GF-D8 (cell line): Measurements from ENCODE around the gene FBXO30.

ENCODE experiments used
- DNase-seq: peaks from one replicate; lab custom pipeline; 2025; lab: John Stamatoyannopoulos, UW

FBXO30 gene

DNA sequence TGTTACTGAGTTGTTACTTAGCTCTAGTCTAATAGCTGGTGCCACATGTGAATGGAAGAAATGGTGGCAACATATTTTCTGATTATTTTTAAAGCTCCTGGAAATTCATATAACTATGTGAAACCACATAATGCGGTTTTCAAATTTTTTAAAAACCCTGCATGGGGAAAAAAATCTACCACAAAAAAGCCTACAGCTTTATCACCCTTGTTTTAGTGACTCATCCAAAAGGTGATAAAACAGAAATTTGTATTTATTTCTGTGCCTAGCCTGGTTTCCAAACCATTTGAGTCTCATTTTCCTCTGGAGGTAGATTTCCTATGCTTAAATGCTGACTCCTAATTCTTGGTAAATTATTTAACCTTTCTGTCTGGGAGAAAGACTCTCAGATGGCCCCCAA, 5.4 kb upstream of the FBXO30 start:
- DNase-seq = no peak

DNA sequence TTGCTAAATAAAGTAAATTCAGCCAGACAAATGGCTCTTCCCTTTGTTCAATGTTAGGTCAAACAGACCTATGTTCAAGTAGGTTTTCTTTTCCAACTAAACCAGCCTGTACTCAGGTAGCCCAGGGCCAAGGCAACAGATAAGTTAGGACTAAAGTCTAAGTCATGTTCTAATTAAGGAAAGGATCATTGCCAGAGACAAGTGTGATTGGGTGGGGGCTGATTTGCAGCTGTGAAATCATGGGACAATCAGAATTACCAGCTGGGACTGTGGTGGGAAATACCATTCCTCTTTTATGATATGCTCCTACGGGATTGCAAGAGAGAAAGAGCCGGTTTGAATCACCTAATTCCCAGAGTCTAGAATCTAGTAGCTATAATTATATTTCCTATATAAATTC, 4.2 kb upstream of the FBXO30 start:
- no peak for DNase-seq

DNA sequence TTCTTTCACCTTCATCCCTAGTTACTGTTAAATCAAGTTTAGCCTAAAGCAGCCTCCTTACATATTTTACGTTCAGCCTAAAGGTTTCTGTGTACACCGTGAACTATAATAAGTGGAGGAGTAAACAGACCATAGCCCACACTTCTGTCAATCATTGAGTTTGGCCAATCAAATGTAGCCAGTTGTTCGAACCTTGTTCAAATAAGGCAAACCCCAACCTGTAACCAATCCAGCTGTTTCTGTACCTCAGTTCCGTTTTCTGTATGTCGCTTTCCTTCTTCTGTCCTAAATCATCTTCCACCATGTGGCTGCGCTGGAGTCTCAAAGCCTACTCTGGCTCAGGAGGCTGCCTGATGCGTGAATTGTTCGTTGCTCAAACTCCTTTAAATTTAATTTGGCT, 1.8 kb upstream of the FBXO30 start:
- DNase-seq = no peak

DNA sequence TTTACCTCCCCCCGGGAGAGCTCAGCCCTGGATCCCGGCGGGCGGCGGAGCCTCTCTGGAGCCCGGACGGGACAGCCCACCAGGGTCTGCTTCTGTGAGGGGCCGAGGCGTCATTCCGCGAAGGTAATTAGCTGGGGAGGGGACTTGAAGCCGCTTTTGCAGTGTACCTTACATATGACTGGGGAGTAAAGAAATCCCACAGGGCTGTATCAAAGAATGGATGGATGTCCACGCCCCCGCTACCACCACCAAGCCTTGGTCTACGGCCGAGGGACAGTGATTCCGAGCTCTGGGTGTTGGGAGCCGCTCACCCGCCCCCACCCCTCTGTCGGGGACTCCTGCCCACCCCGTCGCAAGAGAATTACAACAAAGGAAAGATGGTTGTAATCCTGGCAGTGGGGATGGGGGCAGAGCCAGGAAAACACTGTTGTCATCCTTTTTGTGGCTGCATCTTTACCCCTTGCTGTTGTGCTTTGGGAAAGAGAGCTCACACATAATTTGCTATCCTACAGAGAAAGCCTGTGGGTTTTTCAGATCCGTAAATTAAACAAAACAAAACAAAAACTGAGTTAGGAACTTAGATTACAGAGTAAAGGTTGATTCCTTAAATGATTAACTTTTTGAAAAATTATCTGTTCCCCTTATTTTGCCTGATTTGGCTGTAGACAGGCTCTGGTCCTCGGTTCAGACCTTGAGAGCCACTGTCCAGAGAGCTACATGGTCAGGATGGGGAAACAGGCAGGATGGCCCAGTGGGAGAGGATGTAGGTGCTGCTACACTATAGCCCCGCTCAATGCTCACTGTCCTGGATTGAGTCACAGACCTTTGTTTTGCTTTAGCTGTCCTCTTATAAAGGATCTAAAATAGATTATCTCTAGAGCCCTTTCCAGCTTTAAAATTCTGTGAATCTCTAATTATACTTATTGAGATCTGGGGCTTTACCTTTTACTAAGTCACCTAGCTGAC, 997 bp upstream of the FBXO30 start:
- no peak for DNase-seq

DNA sequence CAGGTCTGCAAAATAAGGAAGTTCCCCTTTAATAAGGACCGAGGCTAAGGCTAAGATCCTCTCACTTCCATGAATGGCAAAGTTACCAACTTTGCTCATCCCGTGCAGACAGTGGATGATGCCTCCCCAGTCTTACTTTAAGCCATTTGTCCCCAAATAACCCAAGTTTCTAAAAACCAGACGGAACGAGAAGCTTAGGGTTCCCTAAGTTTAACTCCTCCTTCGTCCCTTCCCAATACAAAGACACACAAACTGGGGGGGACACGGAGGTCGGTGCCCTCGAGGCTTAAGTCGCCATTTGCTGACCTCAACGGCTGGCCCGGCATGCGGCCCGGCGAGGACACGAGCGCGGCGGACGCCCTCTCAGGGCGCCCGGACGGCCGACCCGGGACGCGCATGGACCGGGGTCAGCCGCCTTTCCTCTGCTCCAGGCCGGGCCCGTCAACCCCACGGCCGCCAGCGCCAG, 527 bp downstream of the FBXO30 start:
- DNase-seq = peak; percentile 52

DNA sequence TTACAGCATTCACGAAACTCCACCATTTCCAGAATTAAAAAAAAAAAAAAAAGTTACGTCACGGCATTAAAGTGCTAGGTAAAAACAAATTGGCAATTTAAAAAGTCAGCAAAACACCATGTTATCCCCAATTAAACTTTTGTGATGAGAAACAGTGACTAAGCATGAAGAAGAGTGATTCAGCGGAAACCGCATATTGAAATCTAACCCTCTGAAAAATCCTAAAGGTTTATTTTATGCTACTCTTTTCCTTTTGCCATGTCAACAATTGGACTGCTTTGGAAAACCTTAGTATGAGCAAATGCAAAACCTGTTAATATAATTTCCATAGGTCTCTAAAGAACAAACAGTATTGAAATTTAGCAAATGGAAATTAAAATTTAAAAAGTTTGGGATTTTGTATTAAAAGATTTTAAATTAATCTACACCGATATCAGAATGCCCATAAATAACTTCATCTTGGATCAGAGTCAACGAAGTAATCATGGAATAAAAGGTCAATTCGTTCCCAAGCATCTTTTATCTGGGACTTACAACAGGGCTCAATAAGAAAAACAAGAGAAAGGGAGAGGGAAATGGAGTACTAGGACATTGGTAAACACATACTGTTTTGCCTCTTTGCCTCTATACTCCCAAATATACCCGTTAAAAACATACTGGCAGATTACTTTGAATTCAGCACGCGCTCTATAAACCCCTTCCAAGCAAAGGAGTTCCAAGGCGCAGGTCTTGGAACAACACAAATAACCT, 1.1 kb downstream of the FBXO30 start:
- DNase-seq = peak; percentile 29

DNA sequence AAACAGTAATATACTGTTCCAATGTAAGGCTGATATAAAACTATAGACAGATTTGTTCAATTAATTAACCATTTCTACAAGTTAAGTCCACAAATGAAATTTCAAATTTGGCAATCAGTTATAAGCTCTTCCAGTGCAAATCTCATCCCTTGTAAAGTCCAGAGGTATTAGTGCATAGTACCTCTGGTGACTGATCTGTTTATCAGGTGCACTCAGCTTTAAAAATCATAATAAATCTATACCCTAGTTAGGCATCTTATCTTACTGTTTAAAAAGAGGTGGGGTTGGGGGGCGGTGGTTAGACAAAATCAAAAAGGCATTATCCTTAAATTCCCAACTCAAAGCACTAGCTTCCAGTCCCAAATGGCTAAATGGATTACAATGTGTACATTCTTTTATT, 2.9 kb downstream of the FBXO30 start:
- DNase-seq = no peak

DNA sequence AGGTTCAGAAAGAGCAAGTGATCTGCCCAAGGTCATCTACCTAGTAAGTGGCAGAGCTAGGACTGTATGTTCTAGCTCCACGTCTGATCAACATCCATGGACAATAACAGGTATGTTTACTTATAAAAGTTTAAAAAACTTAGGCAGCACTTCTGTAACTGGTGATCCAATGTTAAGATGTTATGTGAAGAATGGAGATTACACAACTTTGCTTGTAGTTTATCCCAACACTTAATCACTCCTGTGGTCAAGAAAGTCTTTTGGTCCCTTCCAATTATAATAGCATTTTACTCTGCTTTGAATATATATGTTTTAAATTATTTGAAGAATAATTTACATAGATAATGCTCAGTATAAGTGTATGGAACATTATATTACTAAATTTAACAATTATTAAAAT, 4.8 kb downstream of the FBXO30 start:
- DNase-seq = no peak

DNA sequence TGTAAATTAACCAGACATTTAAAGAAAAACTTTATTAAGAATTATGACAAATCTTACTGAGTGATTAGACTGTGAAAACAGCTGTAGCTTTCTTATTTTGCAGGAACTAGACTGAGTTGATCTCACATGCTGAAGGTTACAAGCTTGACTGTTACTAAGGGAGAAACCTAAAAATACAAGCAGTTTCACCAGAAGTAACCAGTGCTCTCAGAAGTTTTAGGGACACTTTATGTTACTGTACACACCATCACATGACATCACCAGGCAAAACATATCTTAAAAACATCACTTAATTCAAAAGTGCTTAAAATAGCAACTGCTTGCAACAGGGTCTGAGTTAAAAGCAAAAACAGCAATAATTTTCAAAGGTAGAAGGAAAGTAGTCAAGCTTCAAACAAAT, 5.4 kb downstream of the FBXO30 start:
- DNase-seq = no peak

DNA sequence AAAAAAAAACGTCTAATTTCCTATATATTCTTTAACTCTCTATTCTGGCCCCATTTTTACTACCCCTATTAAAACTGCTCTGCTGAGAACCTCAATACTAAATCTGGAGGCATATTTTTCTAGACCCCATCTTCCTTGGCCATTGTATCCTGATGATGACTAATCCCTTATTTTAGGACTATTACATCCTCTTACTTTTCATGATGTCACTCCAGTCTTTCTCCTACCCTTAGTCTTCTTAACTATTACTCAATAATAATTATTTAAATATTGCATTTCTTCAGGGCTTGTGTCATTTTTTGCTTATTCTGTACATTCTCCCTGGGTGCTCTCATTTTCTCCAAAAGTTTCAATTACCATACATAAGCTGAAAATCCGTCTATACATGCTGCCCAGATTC, 6.4 kb downstream of the FBXO30 start:
- no peak for DNase-seq

DNA sequence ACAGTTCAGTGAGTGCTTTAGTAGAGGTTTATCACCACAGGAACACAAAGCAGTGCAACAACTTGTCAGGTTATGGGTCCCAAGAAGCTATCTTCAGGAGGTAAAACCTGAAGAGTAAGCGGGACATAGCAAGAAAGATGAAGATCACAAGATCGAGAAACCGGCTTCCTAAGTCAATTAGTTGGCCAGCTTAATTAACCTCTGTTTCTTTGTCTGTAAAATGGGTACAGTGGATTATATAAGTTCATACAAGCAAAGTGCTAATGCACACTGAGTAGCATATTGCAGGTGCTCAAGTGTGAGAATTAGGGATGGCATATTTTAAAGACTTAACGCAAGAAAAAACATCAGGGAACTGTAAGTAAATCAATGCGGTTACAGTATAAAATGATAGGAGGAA, 12.5 kb downstream of the FBXO30 start:
- DNase-seq = no peak

DNA sequence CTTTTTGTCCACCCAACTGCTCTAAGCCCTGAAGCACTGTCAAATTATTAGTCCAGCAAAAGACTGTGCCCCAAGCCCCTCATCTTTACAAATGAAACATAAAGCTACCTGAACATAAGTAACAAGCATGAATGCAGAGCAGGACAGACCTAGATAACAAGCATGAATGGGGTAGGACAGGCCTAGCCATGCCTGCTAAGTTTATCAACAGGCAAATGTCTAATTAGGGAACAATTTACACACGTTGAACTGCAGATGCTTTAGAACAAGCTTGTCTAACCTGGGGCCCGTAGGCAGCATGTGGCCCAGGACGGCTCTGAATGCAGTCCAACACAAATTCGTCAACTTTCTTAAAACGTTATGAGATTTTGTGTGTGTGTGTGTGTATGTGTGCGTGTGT, 13.6 kb downstream of the FBXO30 start:
- DNase-seq = no peak

DNA sequence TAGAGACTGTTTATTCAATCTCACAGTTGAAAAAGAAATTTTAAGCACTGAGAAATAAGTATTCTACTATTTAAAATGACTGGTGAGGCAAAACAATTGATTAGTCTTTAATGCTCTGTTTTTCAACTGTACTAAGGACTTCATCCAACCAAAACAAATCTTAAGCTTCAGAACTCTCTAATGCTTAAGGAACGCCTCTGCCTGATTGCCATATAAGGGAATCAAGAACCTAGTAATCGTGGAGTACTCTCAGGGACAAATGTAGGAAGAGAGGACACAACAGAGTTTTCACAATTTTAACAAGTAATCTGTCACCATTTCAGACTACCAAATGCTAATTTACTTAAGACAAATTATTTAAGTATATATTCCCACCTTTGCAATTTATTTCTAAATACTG, 16.1 kb downstream of the FBXO30 start:
- no peak for DNase-seq

DNA sequence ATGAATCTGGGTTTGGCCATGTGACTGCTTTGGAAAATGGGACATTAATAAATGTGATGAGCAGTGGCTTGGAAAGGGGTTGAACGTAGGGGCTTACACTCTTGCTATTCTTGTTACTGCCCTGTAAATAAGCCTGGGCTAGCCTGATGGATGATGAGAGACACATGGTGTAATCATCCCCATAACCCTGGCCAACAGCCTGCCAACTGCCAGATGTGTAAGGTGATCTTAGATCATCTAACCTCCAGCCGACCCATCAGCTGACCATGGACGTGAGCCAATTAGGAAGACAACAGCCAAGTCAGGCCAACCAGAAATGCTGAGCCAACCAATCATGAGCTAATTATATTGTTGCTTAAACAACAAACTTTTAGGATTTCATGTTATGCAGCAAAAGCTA, 25.2 kb downstream of the FBXO30 start:
- DNase-seq = no peak

DNA sequence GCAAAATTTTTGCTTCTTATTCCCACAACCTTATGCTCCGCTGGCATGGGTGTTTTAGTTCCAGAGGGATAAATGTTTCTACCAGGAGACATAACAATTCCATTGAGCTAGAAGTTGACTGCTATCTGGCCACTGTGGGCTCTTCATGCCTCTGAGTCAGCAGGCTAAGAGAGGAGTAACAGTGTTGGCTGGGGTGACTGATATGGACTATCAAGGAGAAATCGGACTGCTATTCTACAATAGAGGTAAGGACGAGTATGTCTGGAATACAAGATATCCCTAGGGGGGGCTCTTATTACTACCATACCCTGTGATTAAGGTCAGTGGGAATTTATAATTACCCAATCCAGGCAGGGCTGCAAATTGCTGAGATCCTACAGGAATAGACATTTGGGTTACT, 26.9 kb downstream of the FBXO30 start:
- DNase-seq = no peak

DNA sequence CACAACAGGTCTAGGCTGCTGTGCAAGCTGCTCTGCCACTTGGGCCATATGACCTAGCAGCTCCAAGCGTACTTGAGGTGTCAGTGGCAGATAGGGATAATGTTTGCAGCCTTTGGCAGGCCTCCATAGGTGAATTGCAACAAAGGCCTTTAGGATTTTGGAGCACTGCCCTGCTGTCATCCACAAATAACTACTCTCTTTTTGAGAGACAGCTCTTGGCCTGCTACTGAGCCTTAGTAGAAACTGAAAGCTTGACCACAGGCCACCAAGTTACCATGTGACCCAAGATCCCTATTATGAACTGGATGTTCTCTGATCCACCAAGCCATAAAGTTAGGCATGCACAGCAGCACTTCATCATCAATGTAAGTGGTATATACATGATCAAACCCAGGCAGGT, 29.9 kb downstream of the FBXO30 start:
- DNase-seq = no peak

DNA sequence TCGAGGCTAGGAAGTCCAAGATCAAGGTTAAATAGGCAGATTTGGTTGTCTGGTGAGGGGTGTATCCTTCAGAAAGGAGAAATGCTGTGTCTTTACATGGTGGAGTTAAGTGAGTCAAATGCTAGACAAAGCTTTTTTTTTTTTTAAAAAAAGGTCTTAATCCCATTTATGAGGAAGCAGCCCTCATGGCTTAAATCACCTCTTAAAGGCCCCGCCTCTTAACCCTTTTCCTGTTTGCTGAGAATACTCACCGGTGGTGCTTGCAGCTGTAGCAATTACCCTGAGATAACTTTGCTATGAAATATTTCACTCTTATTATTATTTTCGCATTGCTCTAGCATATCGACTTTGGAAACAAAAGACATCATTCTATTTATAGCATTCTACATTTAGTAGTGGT, 30.8 kb downstream of the FBXO30 start:
- no peak for DNase-seq

DNA sequence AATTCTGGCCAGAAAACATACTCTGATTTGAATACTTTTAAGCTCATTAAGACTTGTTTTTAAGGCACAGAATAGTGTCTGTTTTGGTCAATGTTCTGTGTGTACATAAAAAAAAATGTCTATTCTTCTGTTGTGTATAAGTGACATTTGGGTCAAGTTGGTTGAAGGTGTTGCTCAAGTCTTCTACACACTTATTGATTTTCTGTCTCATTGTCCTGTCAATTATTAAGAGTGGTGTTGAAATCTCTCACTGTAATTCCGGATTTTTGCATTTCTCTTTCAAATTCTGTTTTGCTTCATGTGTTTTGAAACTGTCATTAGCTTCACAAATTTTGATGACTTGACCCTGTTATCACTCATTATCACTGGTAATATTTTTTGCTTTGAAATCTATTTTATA, 41.7 kb downstream of the FBXO30 start:
- DNase-seq = no peak

DNA sequence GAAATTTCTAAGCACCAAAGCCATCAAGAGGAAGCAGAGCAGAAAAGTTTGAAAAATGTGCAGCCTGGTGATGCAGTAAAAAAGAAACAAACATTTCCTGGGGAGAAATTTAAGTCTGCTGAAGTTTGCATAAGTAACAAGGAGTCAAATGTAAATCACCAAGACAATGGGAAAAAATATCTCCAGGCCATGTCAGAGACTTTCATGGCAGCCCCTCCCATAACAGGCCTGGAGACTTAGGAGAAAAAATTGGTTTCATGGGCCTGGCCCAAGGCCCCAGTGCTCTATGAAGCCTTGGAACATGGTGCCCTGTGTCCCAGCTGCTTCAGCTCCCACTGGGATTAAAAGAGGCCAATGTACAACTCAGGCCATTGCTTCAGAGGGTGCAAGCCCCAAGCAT, 49.1 kb downstream of the FBXO30 start:
- DNase-seq = no peak

DNA sequence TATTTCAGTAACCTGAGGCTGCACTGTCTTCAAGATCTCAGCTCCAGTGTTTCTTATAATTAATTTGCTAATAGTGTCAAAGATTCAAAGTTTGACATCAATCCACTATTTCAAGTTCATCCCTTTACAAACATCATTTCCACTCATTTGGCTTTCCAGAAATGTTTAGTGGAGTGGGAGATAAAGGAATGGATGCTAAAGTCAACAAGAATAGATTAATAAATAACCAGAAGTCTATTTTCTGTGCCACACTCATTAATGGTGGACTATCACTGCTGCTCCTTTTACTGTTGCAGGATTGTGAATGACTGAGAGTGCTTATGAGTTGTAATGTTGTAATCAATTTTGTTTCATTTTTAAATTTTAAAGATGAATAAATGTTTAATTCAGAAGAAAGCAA, 50.9 kb downstream of the FBXO30 start:
- DNase-seq = no peak

DNA sequence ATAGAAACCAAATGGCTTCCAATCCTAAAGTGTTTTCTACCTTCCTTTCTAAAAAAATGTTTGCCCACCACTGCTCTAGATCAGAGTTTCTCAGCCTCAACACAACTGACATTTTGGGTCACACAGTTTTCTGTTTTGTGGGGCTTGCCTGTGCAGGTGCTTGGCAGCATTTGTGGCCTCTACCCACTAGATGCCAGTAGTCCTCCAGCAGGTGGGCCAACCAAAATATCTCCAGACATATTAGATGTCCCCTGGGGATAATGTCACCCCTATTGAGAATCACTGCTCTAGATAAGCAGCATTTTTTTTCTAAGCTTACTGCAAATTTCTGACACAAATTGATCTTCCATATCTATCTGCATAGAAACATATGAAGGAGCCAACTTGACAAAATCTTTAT, 53.0 kb downstream of the FBXO30 start:
- no peak for DNase-seq

DNA sequence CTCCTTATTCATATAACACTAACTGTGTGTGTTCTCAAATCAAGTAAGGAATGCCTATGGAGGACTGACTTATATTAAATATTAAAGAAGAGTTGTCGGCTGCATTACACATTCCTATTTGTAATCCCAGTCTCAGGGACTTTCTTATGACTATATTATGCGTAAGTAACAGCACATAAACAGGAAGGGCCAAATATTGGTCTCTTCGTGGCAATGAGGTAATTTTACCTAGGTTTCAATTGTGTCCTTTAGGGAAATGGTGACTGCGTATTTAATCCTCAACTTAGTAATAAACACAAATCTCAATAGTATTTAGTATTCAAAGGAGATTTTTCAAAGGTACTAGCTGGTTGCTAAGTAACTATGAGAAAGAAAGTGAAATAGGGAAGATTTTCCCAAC, 56.5 kb downstream of the FBXO30 start:
- DNase-seq = no peak

DNA sequence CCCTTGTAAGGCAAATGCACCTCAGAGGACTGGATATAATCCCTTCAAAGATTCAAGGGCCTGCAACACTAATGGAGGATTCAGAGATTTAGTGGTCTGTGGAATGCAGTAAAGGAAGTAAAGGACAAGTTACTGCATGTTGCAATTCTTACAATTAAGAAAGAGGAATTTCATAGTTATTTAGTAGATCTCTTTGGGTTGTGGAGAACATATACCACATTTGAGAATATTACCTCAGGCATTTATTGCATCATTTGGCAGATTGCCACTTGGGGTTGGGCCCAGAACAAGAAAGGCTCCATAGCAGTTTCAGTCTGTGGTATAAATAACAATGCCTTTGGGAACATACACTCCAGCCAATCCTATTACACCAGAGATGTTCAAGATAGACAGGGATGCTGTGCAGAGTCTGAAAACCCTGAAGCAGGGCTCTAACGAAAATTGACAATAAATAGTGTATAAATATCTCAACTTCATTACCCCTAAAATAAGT, 58.4 kb downstream of the FBXO30 start:
- peak; percentile 23 for DNase-seq
